Lower leg skin (tissue), 4 donors: ENCODE results near the gene ALCAM. TPM values are rescaled to one million over a fixed set of nuclear protein-coding genes. Genes with fewer than 3 reads are reported as not detected.

Source experiments
- DNase-seq, 2 donors: peaks; one replicate each; pipeline ENCODE4 v3.0.0-alpha.2; 2019; ENCODE audit warnings: low spot score in 2 of 2
- H3K4me3 ChIP-seq: fragments of 200-600 bp; sonication (generic); 2 replicates; pipeline ENCODE4 v1.5.1; 2017; ENCODE audit warnings: mild to moderate bottlenecking, low read depth; ENCODE audit not compliant: poor library complexity, severe bottlenecking
- POLR2A ChIP-seq, 2 donors: fragments of 450-650 bp; IDR thresholded peaks; one replicate each; pipeline ENCODE4 v1.6.1; 2016 to 2017; ENCODE audit warnings: antibody characterized with exemption in 2 of 2, mild to moderate bottlenecking in 1 of 2, moderate library complexity in 1 of 2
- WGBS, 2 donors: methylation state at CpG; one replicate each; pipeline ENCODE4 v1.1.5; 2018; 5-methylcytosine and 5-hydroxymethylcytosine counted together
- intact Hi-C: fragments of 100-400 bp; cut with DNase I; formaldehyde crosslinking; loops from one replicate; pipeline ENCODE4 v1.15.0; 2023; ENCODE audit warnings: low total_unique reads
- total RNA-seq, 4 donors: library from RNA; depleted of rRNA; stranded (reverse); fragments of >200 nt; gene quantifications; one replicate each; pipeline ENCODE4 v1.1.0, GENCODE V29; 2016
- TF ChIP-seq, protein P1 (sequence below), 3 donors: fragments of 450-650 bp; IDR thresholded peaks; one replicate each; pipeline ENCODE4 v1.5.1; 2016; ENCODE audit warnings: antibody characterized with exemption in 3 of 3, mild to moderate bottlenecking in 3 of 3, moderate library complexity in 2 of 3

The ALCAM gene
- total RNA-seq, 4 donors from 2014 or later: 21.2 to 58.0 (median 31.1) TPM

DNA sequence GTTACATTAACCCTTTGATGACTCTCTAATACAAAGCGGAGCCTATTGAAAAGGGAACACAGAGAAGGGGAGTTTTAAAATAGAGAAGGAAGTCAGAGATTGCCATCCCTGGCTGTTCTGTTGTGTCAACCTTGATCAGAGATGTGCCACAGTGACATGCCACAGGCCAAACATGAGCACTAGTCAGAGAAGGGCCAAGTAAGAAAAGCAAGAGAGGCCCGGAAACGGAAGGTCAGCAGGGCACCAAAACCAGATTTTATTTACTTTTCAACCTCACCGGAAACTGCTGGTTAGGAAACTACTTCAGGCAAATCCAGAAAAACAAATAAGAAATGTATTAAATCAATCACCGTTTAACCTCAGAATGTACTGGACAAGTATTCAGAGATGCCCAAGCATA, 171.8 kb downstream of the ALCAM start:
- DNase-seq: no peak
- WGBS, 2 donors: 84 to 91% methylated on average over 5 of the region's 5 CpGs
- TF ChIP-seq POLR2A (IDR thresholded peaks at IDR 0.05): no peak
- intact Hi-C loops: no loop called here
- H3K4me3 ChIP-seq: no peak overlapping the region

DNA sequence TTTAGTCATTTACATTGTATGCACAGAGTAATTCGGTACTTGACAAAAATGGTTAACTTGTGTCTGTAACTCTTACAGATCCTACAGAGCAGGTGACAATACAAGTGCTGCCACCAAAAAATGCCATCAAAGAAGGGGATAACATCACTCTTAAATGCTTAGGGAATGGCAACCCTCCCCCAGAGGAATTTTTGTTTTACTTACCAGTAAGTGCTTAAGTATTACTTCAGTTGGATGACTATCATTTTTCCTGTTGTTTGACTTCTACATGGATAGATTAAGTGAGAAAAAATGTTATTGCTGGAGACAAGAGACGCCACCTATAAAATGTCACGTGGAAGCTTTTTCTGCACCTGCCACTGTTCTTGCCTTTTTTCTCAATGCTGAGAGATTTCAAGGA, 173.2 kb downstream of the ALCAM start:
- TF ChIP-seq, protein P1, sequence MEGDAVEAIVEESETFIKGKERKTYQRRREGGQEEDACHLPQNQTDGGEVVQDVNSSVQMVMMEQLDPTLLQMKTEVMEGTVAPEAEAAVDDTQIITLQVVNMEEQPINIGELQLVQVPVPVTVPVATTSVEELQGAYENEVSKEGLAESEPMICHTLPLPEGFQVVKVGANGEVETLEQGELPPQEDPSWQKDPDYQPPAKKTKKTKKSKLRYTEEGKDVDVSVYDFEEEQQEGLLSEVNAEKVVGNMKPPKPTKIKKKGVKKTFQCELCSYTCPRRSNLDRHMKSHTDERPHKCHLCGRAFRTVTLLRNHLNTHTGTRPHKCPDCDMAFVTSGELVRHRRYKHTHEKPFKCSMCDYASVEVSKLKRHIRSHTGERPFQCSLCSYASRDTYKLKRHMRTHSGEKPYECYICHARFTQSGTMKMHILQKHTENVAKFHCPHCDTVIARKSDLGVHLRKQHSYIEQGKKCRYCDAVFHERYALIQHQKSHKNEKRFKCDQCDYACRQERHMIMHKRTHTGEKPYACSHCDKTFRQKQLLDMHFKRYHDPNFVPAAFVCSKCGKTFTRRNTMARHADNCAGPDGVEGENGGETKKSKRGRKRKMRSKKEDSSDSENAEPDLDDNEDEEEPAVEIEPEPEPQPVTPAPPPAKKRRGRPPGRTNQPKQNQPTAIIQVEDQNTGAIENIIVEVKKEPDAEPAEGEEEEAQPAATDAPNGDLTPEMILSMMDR (IDR thresholded peaks at IDR 0.05): no peak
- no peak for TF ChIP-seq POLR2A (IDR thresholded peaks at IDR 0.05)
- intact Hi-C loops: no loop called here
- no peak overlapping the region for H3K4me3 ChIP-seq
- WGBS, 2 donors: 94 to 97% methylated on average over 3 of the region's 3 CpGs
- no peak for DNase-seq

DNA sequence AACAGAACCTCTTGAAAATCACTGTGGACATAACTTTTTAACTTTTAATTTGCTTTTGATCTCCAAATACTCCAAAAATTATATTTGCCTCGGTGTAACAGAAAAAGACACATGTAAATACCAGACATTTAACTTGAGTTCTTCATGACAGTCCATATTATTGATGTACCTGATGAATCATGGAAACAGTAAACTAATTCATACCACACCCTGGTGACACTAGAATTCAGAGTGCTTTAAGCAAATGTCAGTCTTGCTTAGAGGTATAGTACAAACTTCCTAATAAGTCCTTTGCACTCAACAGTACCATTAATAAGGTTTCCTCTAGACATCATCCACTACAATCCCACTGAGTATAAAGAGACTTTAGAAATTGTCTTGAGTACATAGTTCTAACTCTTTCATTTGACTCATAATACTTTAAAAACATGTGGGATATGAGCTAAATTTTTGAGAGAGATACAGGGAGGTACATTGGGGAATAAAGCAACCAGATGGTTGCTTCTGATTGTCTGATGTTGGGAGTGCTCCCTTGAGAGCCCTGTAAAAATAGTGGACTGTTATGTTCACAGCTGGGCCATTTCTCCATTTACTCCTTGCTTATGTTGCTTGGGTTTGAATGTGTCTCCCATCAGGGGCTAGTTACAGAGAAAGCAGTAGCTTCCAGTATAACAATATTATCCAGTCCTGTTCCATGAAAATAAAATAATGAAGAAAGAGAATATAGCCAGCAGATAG, 175.7 kb downstream of the ALCAM start:
- no peak overlapping the region for H3K4me3 ChIP-seq
- DNase-seq: no peak
- TF ChIP-seq POLR2A (IDR thresholded peaks at IDR 0.05): no peak
- TF ChIP-seq, protein P1 (IDR thresholded peaks at IDR 0.05): no peak
- intact Hi-C loops: no loop called here
- WGBS, 2 donors: 82 to 83% methylated on average over 1 of the region's 1 CpG

GRCh38 chr3:105545051-105545450, 178.3 kb downstream of the ALCAM start:
- no peak overlapping the region for H3K4me3 ChIP-seq
- intact Hi-C loops: no loop called here
- DNase-seq: no peak
- TF ChIP-seq, protein P1 (IDR thresholded peaks at IDR 0.05): no peak
- TF ChIP-seq POLR2A (IDR thresholded peaks at IDR 0.05): no peak
- 88 to 96% methylated on average over 1 of the region's 1 CpG for WGBS, 2 donors

GRCh38 chr3:105553851-105554250, 187.1 kb downstream of the ALCAM start:
- intact Hi-C loops: no loop called here
- no peak overlapping the region for H3K4me3 ChIP-seq
- TF ChIP-seq POLR2A (IDR thresholded peaks at IDR 0.05): no peak
- TF ChIP-seq, protein P1 (IDR thresholded peaks at IDR 0.05): no peak
- 90 to 95% methylated on average over 3 of the region's 3 CpGs for WGBS, 2 donors
- DNase-seq: no peak

- no peak for DNase-seq
- no peak for TF ChIP-seq POLR2A (IDR thresholded peaks at IDR 0.05)
- TF ChIP-seq, protein P1 (IDR thresholded peaks at IDR 0.05): no peak
- intact Hi-C loops: no loop called here
- H3K4me3 ChIP-seq: no peak overlapping the region
- 87 to 95% methylated on average over 2 of the region's 2 CpGs for WGBS, 2 donors
Measured at GRCh38 chr3:105555206-105555605, 188.5 kb downstream of the ALCAM start.
